Naive thymus-derived CD4-positive, alpha-beta T cell (primary cell): ENCODE measurements around the gene BACH1. TPM values are rescaled to one million over a fixed set of nuclear protein-coding genes. Genes with fewer than 3 reads are reported as not detected.

ENCODE experiments used
- ATAC-seq: fragments of 150-1000 bp; cut with Tn5 transposase; 2 replicates; pipeline ENCODE4 v1.10.0; 2021; ENCODE audit warnings: mild to moderate bottlenecking, moderate library complexity
- CTCF ChIA-PET: fragments of 350-600 bp; sonication (Branson Sonifier 250); formaldehyde crosslinking; loops from one replicate; lab custom pipeline; 2021; ENCODE audit warnings: antibody characterized with exemption; lab: Charles Lee
- POLR2A ChIA-PET: fragments of 350-600 bp; sonication (Branson Sonifier 250); formaldehyde crosslinking; loops from one replicate; lab custom pipeline; 2021; ENCODE audit warnings: antibody characterized with exemption, inconsistent platforms; lab: Charles Lee
- DNase-seq, 9 donors: peaks; one replicate each; pipeline versions ENCODE4 v3.0.0 to v3.0.0-alpha.2; 2020 to 2022; ENCODE audit warnings: mixed read lengths in 1 of 9
- H3K27ac ChIP-seq: one replicate; pipeline ENCODE4 v1.7.0; 2013; ENCODE audit warnings: mild to moderate bottlenecking, low read depth, low read length, moderate library complexity
- H3K27me3 ChIP-seq, 2 donors: one replicate each; pipeline ENCODE4 v1.7.0; 2013; ENCODE audit warnings: low read length in 2 of 2, mild to moderate bottlenecking in 2 of 2, moderate library complexity in 2 of 2; ENCODE audit not compliant: control insufficient read depth in 2 of 2, insufficient read depth in 2 of 2
- H3K36me3 ChIP-seq, 3 experiments: 1 replicate in 2 of 3; 2 replicates in 1 of 3; pipeline ENCODE4 v1.7.0; 2013; ENCODE audit warnings: low read length in 3 of 3, mild to moderate bottlenecking in 3 of 3, moderate library complexity in 1 of 3; ENCODE audit not compliant: insufficient read depth in 3 of 3, control insufficient read depth in 2 of 3
- H3K4me1 ChIP-seq, 2 donors: one replicate each; pipeline ENCODE4 v1.7.0; 2013; ENCODE audit warnings: low read length in 2 of 2, mild to moderate bottlenecking in 2 of 2, moderate library complexity in 1 of 2; ENCODE audit not compliant: control insufficient read depth in 2 of 2, insufficient read depth in 2 of 2
- H3K4me3 ChIP-seq: 2 replicates; pipeline ENCODE4 v1.7.0; 2013; ENCODE audit warnings: mild to moderate bottlenecking, low read length
- H3K9me3 ChIP-seq, 3 experiments: 1 replicate in 2 of 3; 2 replicates in 1 of 3; pipeline ENCODE4 v1.7.0; 2013; ENCODE audit warnings: low read length in 3 of 3; ENCODE audit not compliant: control insufficient read depth in 2 of 3
- H3K27ac Mint-ChIP-seq, 9 donors: one replicate each; pipeline ENCODE4 v1.8.0; 2020 to 2022; ENCODE audit warnings: mixed read lengths in 9 of 9, mild to moderate bottlenecking in 8 of 9, moderate library complexity in 5 of 9, inconsistent platforms in 2 of 9
- H3K27me3 Mint-ChIP-seq, 5 donors: one replicate each; pipeline ENCODE4 v1.8.0; 2021 to 2022; ENCODE audit warnings: mixed read lengths in 5 of 5, mild to moderate bottlenecking in 1 of 5
- H3K36me3 Mint-ChIP-seq, 5 donors: one replicate each; pipeline ENCODE4 v1.8.0; 2020 to 2022; ENCODE audit warnings: mixed read lengths in 5 of 5, mild to moderate bottlenecking in 3 of 5, inconsistent platforms in 1 of 5
- H3K4me1 Mint-ChIP-seq, 7 donors: one replicate each; pipeline ENCODE4 v1.8.0; 2020 to 2022; ENCODE audit warnings: mixed read lengths in 7 of 7, mild to moderate bottlenecking in 3 of 7, inconsistent platforms in 1 of 7
- H3K4me3 Mint-ChIP-seq, 10 donors: one replicate each; pipeline ENCODE4 v1.8.0; 2020 to 2022; ENCODE audit warnings: mild to moderate bottlenecking in 10 of 10, mixed read lengths in 10 of 10, moderate library complexity in 6 of 10, inconsistent platforms in 2 of 10
- H3K9me3 Mint-ChIP-seq, 11 donors: one replicate each; pipeline ENCODE4 v1.8.0; 2020 to 2022; ENCODE audit warnings: mixed read lengths in 11 of 11, mild to moderate bottlenecking in 4 of 11, inconsistent platforms in 1 of 11, moderate library complexity in 1 of 11
- intact Hi-C, 2 donors: fragments of 100-400 bp; cut with micrococcal nuclease; formaldehyde crosslinking; loops; one replicate each; pipeline ENCODE4 v1.15.1; 2023
- polyA plus RNA-seq, 2 donors: library from polyadenylated mRNA; unstranded; fragments of 300-500 nt; fragmentation: Illumina TruSeq; gene quantifications; one replicate each; pipeline ENCODE4 v1.2.3, GENCODE V29; 2021
- total RNA-seq, 6 experiments: library from RNA in 5 of 6; stranded (reverse) in 5 of 6; gene quantifications; 1 replicate in 5 of 6; 2 replicates in 1 of 6; pipeline ENCODE4 v1.2.3 and lab custom pipeline; 2021 to 2026

The BACH1 gene
- total and polyA plus RNA-seq, 7 experiments from 2014 or later, result 22.6 to 95.6 (median 42.0) TPM

DNA sequence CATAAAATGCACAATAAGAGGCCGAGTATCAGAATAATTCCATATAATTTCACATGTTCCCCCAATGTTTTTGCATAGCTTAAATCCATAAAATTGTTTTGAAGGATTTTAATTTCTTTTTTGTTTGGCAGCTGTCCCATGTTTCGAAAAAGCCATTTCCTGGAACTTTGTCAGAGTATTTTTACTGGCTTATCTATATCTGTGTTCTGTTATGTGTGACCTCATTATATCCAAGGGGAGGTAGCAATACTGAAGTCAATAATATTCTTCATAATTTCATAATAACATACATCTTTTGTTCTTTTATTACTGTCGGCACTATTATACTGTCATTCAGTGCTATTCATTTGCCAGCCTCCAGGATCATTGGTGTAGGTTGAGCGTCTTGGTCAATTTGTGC is 9.4 kb upstream of the BACH1 start:
- ATAC-seq (no peak), DNase-seq (no peak)
- ChIA-PET CTCF (interaction anchor here (0.5 kb wide), 1 partner anchor 59 kb away, joined by 4 read pairs; no protein-coding TSS in a partner anchor), POLR2A (no interaction called here)
- Histone ChIP-seq H3K27ac (no peak overlapping the region), H3K4me1 (peaks cover 0 to 8% of the 10 kb centered on the region in 2 donors), H3K9me3 (no peaks in the 10 kb centered on the region), H3K36me3 (no peaks in the 10 kb centered on the region), H3K4me3 (no peak overlapping the region), H3K27me3 (no peaks in the 10 kb centered on the region)
- Mint-ChIP-seq H3K27ac (no peak overlapping the region), H3K9me3 (peaks cover 0 to 6% (median 0%) of the 10 kb centered on the region in 11 donors), H3K4me1 (peaks cover 8 to 16% (median 11%) of the 10 kb centered on the region in 7 donors), H3K27me3 (peaks cover 0 to 10% (median 4%) of the 10 kb centered on the region in 5 donors), H3K4me3 (no peak overlapping the region), H3K36me3 (peaks cover 0 to 4% (median 0%) of the 10 kb centered on the region in 5 donors)
- intact Hi-C loops, result loop anchor here in 1 of 2 donors (1.0 kb wide), 1 partner anchor 9 kb away; the partner anchor contains the start of gene BACH1

DNA sequence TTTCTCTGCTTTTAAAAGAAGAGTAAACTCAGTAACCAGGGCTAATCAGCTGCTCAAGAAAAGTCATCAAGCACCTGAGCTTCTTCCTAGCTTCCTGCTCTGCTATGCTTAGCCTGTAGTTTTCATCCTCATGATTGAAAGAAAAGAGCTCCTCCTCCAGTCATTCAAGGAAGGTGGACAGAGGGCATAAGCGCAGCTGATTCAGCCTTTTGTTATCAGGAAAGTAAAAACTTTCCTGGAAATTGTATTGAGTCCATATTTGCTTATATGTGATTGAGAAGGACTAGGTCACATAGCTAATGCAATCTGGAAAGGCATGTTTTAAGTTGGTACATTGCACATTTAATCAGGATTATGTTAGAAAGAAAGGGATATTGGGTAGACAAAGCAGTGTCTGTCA is 8.5 kb upstream of the BACH1 start:
- peaks cover 0 to 6% (median 0%) of the 10 kb centered on the region in 11 donors for H3K9me3 Mint-ChIP-seq
- ChIA-PET CTCF (interaction anchor here (1.1 kb wide), 1 partner anchor 11 kb away, joined by 4 read pairs; no protein-coding TSS in a partner anchor), POLR2A (interaction anchor here (0.6 to 1.9 kb wide), 2 partner anchors 10 to 126 kb away, joined by 3 to 11 read pairs; no protein-coding TSS in a partner anchor)
- no peaks in the 10 kb centered on the region for H3K9me3 ChIP-seq
- peaks cover 13 to 25% (median 20%) of the 10 kb centered on the region in 7 donors for H3K4me1 Mint-ChIP-seq
- H3K4me1 ChIP-seq, result peaks cover 0 to 14% of the 10 kb centered on the region in 2 donors
- H3K27ac ChIP-seq, result no peak overlapping the region
- H3K27ac Mint-ChIP-seq, result no peak overlapping the region
- no peak overlapping the region for H3K4me3 Mint-ChIP-seq
- intact Hi-C loops, result loop anchor here (10.0 kb wide), 2 partner anchors 295 to 1895 kb away; partner anchors contain the start of gene LTN1 (in 1 of the 2)
- no peak overlapping the region for H3K4me3 ChIP-seq
- no peaks in the 10 kb centered on the region for H3K27me3 ChIP-seq
- peaks cover 0 to 4% (median 0%) of the 10 kb centered on the region in 5 donors for H3K36me3 Mint-ChIP-seq
- no peak for DNase-seq
- H3K36me3 ChIP-seq, result no peaks in the 10 kb centered on the region
- no peak for ATAC-seq
- peaks cover 0 to 10% (median 3%) of the 10 kb centered on the region in 5 donors for H3K27me3 Mint-ChIP-seq

DNA sequence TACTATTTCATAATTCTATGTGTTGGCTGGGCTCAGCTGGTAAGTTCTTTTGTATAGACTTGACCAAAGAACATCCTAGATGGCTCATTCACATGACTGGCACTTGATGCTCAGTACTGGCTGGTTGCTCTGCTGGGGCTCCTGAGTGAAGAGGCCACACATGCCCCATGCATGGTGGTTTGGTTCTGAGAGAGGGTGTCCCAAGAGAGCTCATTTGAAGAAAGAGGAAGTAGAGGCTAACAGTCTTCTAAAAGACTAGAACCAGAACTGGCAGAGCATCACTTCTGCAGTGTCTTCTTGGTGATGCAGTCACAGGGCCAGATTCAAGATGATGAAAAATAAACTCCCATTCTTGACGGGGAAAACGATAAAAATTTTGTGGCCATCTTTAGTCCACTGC is 5.2 kb upstream of the BACH1 start:
- Mint-ChIP-seq H3K9me3 (peaks cover 0 to 28% (median 8%) of the 10 kb centered on the region in 11 donors), H3K4me3 (peak overlapping the region in 5 of 10 donors; percentile 21 to 73 (median 49)), H3K4me1 (peaks cover 8 to 46% (median 36%) of the 10 kb centered on the region in 7 donors), H3K27me3 (peaks cover 0 to 5% (median 0%) of the 10 kb centered on the region in 5 donors), H3K36me3 (peaks cover 0 to 9% (median 3%) of the 10 kb centered on the region in 5 donors), H3K27ac (peak overlapping the region in 5 of 9 donors; percentile 56 to 90 (median 86))
- ATAC-seq (peak; percentile 47), DNase-seq (no peak)
- Histone ChIP-seq H3K4me1 (peaks cover 0 to 19% of the 10 kb centered on the region in 2 donors), H3K27ac (no peak overlapping the region), H3K27me3 (no peaks in the 10 kb centered on the region), H3K4me3 (no peak overlapping the region), H3K9me3 (peaks cover 0 to 3% (median 0%) of the 10 kb centered on the region in 3 experiments), H3K36me3 (no peaks in the 10 kb centered on the region)
- CTCF ChIA-PET, result no interaction called here
- POLR2A ChIA-PET, result interaction anchor here (0.5 kb wide), 1 partner anchor 104 kb away, joined by 3 read pairs; no protein-coding TSS in a partner anchor
- intact Hi-C loops, result loop anchor here (10.0 kb wide), 2 partner anchors 299 to 1891 kb away; partner anchors contain the start of gene LTN1 (in 1 of the 2)

DNA sequence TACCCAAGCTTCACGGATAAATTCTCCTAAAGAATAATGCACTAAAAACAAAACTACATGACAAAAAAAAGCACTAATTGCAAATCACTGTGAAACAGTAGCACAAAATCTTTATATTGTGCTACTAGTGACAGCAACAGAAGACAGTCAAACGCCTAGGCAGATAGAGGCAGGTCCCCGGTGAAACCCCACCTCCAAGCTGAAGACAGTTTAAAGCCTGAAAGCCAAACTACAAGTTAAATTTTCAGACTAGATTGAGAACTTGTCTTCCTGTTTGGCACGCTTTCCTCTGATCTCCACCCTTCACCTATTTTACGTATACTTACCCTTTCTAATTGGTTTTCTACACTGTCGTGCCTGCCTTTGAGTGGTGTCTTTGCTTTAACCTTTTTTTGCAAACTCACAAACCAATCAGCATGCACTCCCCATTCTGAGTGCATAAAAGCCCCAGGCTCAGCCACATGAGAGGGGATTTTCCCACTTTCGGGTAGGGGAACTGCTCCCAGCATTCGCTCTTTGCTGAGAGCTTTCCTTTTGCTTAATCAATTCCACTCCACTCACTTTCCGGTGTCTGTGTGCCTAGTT is 3.6 kb upstream of the BACH1 start:
- ChIA-PET CTCF (no interaction called here), POLR2A (interaction anchor here (1.0 to 1.3 kb wide), 3 partner anchors 10 to 219 kb away, joined by 3 to 6 read pairs (median 4); no protein-coding TSS in a partner anchor)
- intact Hi-C loops, result loop anchor here (1.0 to 10.0 kb wide), 7 partner anchors 63 to 1890 kb away; partner anchors contain the start of gene LTN1 (in 1 of the 2)
- H3K27ac ChIP-seq, result peak overlapping the region; percentile 62
- H3K4me3 ChIP-seq, result peak overlapping the region; percentile 43
- Mint-ChIP-seq H3K27ac (peak overlapping the region in 8 of 9 donors; percentile 3 to 91 (median 86)), H3K9me3 (peaks cover 0 to 28% (median 8%) of the 10 kb centered on the region in 11 donors), H3K36me3 (peaks cover 0 to 9% (median 6%) of the 10 kb centered on the region in 5 donors), H3K27me3 (peaks cover 0 to 5% (median 0%) of the 10 kb centered on the region in 5 donors), H3K4me3 (peak overlapping the region; percentile 13 to 85 (median 67)), H3K4me1 (peaks cover 15 to 55% (median 45%) of the 10 kb centered on the region in 7 donors)
- H3K27me3 ChIP-seq, result no peaks in the 10 kb centered on the region
- no peaks in the 10 kb centered on the region for H3K36me3 ChIP-seq
- peaks cover 4 to 22% of the 10 kb centered on the region in 2 donors for H3K4me1 ChIP-seq
- ATAC-seq, result peak; percentile 10
- peaks cover 0 to 3% (median 0%) of the 10 kb centered on the region in 3 experiments for H3K9me3 ChIP-seq
- DNase-seq, result peak in 8 of 9 donors; percentile 23 to 80 (median 66)

DNA sequence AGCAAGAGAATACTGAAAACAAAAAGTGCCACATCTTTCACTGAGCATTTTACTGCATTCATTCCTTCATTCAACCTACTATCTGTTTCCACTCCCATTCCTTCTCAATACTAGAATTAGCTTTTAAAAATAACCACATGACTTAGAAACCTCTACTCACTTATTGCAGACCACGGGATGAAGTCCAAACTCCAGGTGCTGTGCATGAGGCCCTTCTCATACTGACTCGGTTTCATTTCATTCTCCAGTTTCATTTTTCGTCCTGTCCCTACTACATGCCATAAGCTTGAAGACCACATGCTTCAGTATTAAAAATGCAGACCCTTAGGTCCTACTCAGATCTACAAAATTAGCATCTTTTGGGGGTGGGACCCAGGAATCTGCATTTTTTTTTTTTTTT is 2.3 kb upstream of the BACH1 start:
- Histone ChIP-seq H3K27me3 (no peaks in the 10 kb centered on the region), H3K27ac (no peak overlapping the region), H3K4me1 (peaks cover 4 to 34% of the 10 kb centered on the region in 2 donors), H3K9me3 (peaks cover 0 to 3% (median 0%) of the 10 kb centered on the region in 3 experiments), H3K36me3 (no peaks in the 10 kb centered on the region), H3K4me3 (no peak overlapping the region)
- DNase-seq, result no peak
- CTCF ChIA-PET, result interaction anchor here (1.0 kb wide), 1 partner anchor 48 kb away, joined by 3 read pairs; no protein-coding TSS in a partner anchor
- Mint-ChIP-seq H3K9me3 (peaks cover 0 to 28% (median 8%) of the 10 kb centered on the region in 11 donors), H3K27ac (peak overlapping the region in 5 of 9 donors; percentile 36 to 89 (median 73)), H3K27me3 (peaks cover 0 to 3% (median 0%) of the 10 kb centered on the region in 5 donors), H3K4me3 (peak overlapping the region in 5 of 10 donors; percentile 20 to 76 (median 49)), H3K4me1 (peaks cover 26 to 68% (median 57%) of the 10 kb centered on the region in 7 donors), H3K36me3 (peaks cover 0 to 9% (median 8%) of the 10 kb centered on the region in 5 donors)
- POLR2A ChIA-PET, result interaction anchor here (0.7 to 1.3 kb wide), 2 partner anchors 12 to 294 kb away, joined by 3 read pairs; no protein-coding TSS in a partner anchor
- intact Hi-C loops, result loop anchor here (5.0 to 10.0 kb wide), 4 partner anchors 64 to 1888 kb away; partner anchors contain the start of gene LTN1 (in 1 of the 2)
- ATAC-seq, result no peak
